ENCODE data around the gene HTR2A. TPM values are rescaled to one million over a fixed set of nuclear protein-coding genes. Genes with fewer than 3 reads are reported as not detected.

HTR2A gene
- total RNA-seq, 1 donor from 2014 or later = not detected

GRCh38 chr13:46855664-46856063 is 41.2 kb downstream of the HTR2A start:
- no peak overlapping the region for H3K4me3 Mint-ChIP-seq (ENCODE audit: unreplicated experiment)
- H3K9me3 Mint-ChIP-seq (ENCODE audit: unreplicated experiment) = no peaks in the 10 kb centered on the region
- no peaks in the 10 kb centered on the region for H3K36me3 Mint-ChIP-seq (ENCODE audit: unreplicated experiment)
- no peak for DNase-seq (ENCODE audit: extremely low spot score, unreplicated experiment)
- peaks cover 42% of the 10 kb centered on the region for H3K27me3 Mint-ChIP-seq (ENCODE audit: unreplicated experiment)
- no peaks in the 10 kb centered on the region for H3K4me1 Mint-ChIP-seq (ENCODE audit: unreplicated experiment)
- TF ChIP-seq CTCF (IDR thresholded peaks at IDR 0.05) = no peak
- H3K27ac Mint-ChIP-seq (ENCODE audit: unreplicated experiment) = no peak overlapping the region

- no peak for TF ChIP-seq CTCF (IDR thresholded peaks at IDR 0.05)
- peaks cover 43% of the 10 kb centered on the region for H3K27me3 Mint-ChIP-seq (ENCODE audit: unreplicated experiment)
- H3K36me3 Mint-ChIP-seq (ENCODE audit: unreplicated experiment) = no peaks in the 10 kb centered on the region
- H3K27ac Mint-ChIP-seq (ENCODE audit: unreplicated experiment) = no peak overlapping the region
- no peak overlapping the region for H3K4me3 Mint-ChIP-seq (ENCODE audit: unreplicated experiment)
- no peaks in the 10 kb centered on the region for H3K9me3 Mint-ChIP-seq (ENCODE audit: unreplicated experiment)
- DNase-seq (ENCODE audit: extremely low spot score, unreplicated experiment) = no peak
- no peaks in the 10 kb centered on the region for H3K4me1 Mint-ChIP-seq (ENCODE audit: unreplicated experiment)
Observed at GRCh38 chr13:46855166-46855565, 41.7 kb downstream of the HTR2A start.

- no peak for DNase-seq (ENCODE audit: extremely low spot score, unreplicated experiment)
- Mint-ChIP-seq H3K9me3 (ENCODE audit: unreplicated experiment) (no peaks in the 10 kb centered on the region), H3K27me3 (ENCODE audit: unreplicated experiment) (peaks cover 50% of the 10 kb centered on the region), H3K4me3 (ENCODE audit: unreplicated experiment) (no peak overlapping the region), H3K36me3 (ENCODE audit: unreplicated experiment) (no peaks in the 10 kb centered on the region), H3K4me1 (ENCODE audit: unreplicated experiment) (no peaks in the 10 kb centered on the region), H3K27ac (ENCODE audit: unreplicated experiment) (no peak overlapping the region)
- no peak for TF ChIP-seq CTCF (IDR thresholded peaks at IDR 0.05)
Observed at GRCh38 chr13:46852168-46852567, 44.7 kb downstream of the HTR2A start.

GRCh38 chr13:46850214-46850613 is 46.6 kb downstream of the HTR2A start:
- no peak for DNase-seq (ENCODE audit: extremely low spot score, unreplicated experiment)
- H3K36me3 Mint-ChIP-seq (ENCODE audit: unreplicated experiment) = no peaks in the 10 kb centered on the region
- no peak overlapping the region for H3K27ac Mint-ChIP-seq (ENCODE audit: unreplicated experiment)
- H3K4me3 Mint-ChIP-seq (ENCODE audit: unreplicated experiment) = no peak overlapping the region
- H3K4me1 Mint-ChIP-seq (ENCODE audit: unreplicated experiment) = no peaks in the 10 kb centered on the region
- no peaks in the 10 kb centered on the region for H3K9me3 Mint-ChIP-seq (ENCODE audit: unreplicated experiment)
- H3K27me3 Mint-ChIP-seq (ENCODE audit: unreplicated experiment) = peaks cover 50% of the 10 kb centered on the region
- no peak for TF ChIP-seq CTCF (IDR thresholded peaks at IDR 0.05)

GRCh38 chr13:46846726-46847125 is 50.1 kb downstream of the HTR2A start:
- TF ChIP-seq CTCF (IDR thresholded peaks at IDR 0.05) = no peak
- Mint-ChIP-seq H3K27ac (ENCODE audit: unreplicated experiment) (no peak overlapping the region), H3K36me3 (ENCODE audit: unreplicated experiment) (no peaks in the 10 kb centered on the region), H3K9me3 (ENCODE audit: unreplicated experiment) (no peaks in the 10 kb centered on the region), H3K27me3 (ENCODE audit: unreplicated experiment) (peaks cover 37% of the 10 kb centered on the region), H3K4me1 (ENCODE audit: unreplicated experiment) (no peaks in the 10 kb centered on the region), H3K4me3 (ENCODE audit: unreplicated experiment) (no peak overlapping the region)
- DNase-seq (ENCODE audit: extremely low spot score, unreplicated experiment) = no peak
